ENCODE data around the gene FRAS1.
"Not testable (repeated sequence)": the region's sequence is repeated elsewhere in the genome, so short reads cannot be mapped to it uniquely, and the experiment has no call there.

The FRAS1 gene

DNA sequence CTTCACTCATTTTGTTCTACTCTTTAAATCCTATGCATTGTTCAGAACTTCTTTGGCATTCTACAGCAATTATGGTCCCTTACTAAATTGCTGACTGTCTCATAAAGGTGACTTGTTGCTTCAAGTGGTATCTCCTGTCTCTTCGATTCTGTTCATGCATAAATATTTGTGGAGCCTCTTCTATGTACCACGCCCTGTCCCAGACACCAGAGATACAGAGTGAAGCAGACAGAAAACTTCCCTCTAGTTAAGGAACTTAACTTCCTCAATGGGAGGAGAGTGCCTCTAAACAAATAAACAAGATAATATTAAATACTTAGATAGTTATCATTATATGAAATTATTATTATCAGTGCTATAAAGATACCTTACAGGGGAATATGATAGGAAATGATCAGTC is 235.7 kb downstream of the FRAS1 start:
- no peak for DNase-seq

DNA sequence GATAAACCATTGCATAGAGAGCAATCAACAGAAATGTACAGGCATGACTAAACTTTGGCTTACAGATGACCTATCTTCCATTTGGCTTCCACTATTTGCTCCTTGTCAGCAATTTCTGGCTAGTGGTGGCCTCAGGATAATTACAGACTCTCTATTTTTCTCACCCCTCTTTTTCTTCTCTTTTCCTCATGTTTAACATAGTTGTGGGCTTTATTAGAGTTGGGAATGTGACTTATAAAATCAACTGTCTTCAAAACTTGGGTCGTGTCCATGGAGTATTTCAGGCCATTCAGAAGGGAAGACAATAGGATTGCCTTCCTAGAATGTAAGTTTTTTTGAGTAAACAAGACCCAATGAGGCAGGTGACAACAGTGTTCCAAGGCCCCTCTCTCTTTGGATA is 236.2 kb downstream of the FRAS1 start:
- DNase-seq, result no peak

DNA sequence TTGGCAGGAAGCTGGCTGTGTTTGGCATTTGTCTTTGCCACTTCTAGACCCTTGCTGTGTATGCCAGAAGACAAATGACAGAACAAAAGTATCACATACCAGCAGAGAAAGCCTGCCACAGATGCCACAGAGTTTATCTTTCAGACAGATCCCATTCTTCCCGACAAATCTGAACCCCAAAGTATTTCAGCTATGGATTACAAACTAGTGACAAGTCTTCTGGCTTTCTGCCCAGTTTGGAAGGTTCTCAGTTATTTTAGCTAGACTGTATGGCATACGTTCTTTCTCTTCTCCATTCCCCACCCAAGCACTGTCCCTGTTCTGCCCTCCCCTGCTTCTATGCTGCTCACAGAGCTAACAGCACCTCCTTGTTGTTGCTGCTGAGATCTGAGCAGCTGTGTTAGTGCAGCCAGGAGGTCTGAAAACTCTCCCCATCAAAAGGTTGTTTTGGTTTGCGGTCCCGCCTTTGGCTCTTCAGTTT is 236.7 kb downstream of the FRAS1 start:
- no peak for DNase-seq

DNA sequence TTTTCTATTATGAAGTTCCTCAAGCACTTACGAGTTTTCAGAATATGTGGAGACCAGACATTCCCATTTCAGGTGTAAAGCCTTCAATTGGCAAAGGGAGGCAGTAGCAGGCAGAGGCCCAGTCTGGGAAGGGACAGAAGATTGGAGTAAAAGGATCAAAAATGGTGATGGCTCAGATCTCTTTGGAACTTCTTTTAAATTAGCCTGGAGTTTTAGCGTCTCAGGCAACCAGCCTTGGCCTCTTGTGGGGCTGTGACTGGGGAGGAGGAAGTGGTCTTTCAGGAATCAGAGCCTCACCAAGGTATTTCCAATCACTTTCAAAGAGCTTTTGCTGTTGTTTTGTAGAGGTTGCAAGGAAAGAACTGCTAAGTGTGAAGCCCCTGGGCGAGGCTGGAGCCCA is 239.1 kb downstream of the FRAS1 start:
- no peak for DNase-seq

DNA sequence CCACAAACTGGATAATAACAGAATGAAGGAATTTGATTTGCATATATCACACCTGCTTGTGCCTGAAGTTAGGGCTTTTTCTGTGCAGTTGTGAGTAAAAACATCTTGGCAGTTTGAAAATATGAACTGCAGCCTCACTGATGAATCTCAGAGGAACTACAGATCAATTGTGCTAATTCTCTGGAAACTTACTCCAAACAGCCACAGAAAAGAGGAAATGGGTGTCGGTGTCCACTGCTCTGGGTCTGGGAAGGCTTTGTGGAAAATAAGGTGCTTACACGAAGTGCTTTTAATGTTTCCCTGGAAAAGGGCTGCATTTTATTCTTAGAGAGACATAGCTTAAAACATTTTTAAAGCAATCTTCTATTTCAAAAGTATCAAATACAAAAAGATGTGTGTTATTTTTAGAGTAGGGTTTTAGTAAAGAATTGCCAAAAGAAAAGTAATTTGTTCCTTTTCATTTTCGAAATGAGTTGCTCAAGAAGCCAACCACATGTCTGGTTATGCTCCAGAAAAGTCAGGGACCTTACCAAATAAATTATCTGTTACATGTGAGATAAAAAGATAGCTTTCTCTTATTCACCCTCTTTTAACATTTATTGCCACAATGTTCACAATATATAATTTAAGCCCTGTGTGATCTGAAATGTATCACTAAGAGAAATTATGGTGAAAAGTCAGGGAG is 240.1 kb downstream of the FRAS1 start:
- DNase-seq, result no peak

DNA sequence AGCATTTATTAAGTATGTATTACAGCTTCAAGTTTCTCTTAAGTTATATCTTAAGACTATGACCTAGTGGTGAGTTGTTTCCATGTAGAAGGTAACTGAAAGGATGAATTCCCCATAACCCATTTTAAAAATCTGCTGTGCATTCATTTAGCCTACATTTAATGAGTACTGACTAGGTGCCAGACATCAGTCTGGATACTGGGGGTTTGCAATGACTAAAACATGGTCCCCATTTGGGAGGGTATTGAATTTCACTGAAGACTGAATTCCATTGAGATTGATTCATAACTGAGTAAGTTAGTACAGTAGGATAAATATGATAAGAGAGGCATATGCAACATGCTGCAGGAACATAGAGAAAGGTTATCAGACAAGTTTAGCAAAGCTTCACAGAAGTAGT is 241.5 kb downstream of the FRAS1 start:
- DNase-seq, result no peak

DNA sequence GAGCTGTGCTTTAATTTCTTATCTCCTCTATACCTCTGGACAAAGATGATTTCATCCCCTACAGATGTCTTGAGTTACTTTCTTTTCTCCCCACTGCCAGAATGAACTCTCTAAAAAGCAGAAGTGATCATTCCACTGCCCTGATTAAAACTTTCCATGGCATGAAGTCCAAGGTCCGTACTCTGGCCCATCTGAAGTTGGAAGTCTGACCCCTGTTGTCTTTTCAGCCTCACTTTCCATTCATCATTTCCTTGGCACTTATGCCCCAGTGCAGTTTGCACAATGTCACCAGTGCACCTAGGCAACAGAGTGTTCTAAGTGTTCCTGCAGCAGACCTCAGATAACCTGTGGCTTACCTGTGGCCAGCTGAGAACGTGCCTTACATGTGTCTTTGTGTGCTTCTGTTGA is 242.4 kb downstream of the FRAS1 start:
- DNase-seq, result no peak

DNA sequence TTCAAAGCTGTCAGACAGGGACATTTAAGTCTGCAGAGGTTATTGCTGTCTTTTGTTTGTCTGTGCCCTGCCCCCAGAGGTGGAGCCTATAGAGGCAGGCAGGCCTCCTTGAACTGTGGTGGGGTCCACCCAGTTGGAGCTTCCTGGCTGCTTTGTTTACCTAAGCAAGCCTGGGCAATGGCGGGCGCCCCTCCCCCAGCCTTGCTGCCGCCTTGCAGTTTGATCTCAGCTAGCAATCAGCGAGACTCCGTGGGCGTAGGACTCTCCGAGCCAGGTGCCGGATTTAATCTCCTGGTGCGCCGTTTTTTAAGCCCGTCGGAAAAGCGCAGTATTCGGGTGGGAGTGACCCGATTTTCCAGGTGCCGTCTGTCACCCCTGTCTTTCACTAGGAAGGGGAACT is 250.1 kb downstream of the FRAS1 start:
- DNase-seq, result not testable (repeated sequence)

DNA sequence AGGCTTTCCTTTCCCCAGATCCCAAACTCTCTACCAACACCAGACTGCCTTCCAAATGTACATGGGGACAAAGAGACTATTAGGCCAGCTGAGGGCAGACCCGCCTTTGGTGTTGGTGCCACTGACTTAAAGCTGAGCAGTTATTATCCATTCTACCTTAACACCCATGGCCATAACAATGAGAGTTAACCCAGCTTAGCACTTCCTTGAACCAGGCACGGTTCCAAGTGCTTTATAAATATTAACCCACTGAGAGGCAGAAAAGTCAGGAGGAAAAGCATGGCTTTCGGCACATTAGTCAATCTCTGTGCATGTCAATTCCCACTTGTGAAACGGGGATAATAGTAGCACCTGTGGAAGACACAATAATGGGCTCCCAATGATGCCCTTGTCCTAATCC is 251.4 kb downstream of the FRAS1 start:
- DNase-seq, result no peak

DNA sequence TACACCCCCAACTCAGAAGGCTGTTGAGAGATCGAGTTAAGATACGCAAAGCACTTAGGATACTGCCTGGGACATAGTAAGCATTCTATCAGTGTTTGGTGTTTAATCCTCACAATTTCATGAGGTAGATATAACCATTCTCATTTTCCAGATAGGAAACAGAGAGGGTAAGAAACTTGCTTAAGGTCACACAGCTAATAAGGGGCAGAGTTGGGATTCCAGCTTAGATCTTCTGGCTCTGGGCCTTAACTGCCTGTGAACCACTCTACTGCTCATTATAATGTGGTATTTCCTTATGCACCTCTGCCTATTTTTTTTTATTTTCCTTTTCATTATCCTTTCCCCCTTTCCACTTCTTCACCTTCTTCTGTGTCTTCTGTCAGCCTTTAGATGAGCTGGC is 252.2 kb downstream of the FRAS1 start:
- no peak for DNase-seq

DNA sequence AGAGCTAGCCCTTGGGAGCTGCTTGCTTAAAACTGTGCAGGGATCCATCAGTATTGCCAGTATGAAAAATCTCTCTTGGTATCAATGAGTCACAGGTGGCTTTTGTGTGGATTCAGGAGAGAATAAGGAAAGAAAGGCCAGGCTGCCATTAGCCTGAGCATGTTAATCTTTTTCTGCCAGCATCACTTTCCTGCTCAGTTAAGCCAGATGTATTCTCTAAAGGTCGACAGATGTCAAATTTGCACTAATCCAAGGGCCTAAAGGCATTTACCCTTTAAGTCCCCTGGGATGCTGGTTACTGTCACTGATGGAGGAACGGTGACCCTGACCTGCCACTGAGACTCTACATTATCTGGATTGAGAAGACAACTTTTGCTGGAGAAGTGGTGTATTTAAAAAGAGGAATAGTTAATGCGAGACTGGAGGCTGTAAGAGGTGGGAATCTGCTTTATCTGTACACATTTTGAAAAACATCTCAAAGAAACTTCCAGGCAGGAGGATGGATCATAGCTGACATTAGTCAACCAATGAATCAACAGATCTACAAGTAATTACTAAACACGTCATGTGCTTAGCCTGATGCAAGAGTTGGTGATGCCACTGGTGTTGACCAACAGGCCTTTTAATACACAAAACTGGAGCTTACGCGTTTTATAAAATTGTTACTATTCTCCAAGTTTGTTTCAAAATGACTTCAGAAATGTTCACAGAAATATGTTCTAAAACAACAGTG is 253.1 kb downstream of the FRAS1 start:
- DNase-seq, result no peak

DNA sequence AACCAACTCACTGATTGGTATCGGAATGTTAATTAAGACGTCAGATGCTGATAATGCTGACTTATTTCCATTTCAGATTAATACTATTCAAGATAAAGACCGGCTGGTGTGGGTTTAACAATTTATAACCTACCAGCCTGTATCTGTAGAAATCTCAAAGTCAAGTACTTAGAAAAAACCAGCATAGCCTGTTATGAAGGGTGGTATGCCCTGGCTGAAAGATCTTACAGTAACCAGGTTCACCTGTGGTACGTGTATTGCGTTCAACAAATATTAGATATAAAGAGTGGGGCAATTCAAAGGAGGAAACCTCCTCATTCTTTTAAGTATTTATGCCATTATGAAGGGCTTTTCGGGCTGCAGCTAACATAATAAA is 253.6 kb downstream of the FRAS1 start:
- no peak for DNase-seq

DNA sequence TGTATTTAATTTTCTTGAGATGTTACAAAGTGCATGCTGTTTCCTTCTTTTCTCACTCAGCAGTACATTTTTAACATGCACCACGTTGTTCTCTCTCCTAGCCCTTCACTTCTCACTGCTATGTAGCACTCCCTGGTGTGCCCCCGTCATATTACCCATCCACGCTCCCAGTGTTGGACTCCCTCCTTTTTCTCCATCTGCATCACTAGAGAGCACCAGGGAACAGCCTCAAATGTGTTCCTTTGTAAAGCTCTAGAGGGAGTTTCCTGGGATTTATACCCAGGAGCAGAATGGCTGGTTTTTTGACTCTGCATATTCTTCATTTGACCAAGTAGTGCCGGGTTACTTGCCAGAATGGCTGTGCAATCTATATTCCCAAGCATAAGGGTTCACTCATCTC is 254.2 kb downstream of the FRAS1 start:
- no peak for DNase-seq

DNA sequence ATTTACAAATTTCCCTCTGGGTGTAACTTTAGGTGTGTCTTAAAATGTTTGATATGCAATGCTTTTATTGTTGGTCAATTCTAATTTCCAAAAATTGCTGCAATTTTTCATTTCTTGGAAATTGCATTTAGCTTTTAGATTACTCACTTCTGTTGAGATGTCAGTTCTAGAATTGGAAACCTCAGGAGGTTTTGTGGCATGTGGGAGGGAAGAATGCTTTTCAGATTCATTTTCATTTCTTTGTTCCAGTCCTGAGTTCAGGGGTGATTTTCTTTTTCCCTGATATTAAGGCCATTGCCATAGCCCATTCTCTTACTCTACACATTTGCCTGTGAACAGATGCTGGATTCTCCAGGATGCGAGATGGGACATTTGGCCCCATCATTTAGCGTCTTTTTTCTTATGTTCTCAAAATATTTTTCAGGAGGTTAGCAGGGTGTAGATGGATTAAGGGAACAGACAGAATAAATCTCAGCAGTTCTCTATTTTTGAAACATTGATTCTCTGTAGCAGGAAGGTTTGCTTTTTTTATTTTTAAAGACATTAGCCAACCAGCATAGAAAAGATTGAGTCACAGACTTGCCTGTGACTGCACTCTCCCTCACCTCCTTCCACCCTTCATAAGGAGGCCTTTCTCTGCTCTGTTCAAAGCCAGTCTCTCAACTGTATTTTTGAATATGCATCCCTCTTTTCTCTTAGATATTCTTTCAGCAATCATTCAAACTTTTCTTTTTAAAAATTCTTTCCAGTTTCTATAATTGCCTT is 256.0 kb downstream of the FRAS1 start:
- DNase-seq, result no peak

DNA sequence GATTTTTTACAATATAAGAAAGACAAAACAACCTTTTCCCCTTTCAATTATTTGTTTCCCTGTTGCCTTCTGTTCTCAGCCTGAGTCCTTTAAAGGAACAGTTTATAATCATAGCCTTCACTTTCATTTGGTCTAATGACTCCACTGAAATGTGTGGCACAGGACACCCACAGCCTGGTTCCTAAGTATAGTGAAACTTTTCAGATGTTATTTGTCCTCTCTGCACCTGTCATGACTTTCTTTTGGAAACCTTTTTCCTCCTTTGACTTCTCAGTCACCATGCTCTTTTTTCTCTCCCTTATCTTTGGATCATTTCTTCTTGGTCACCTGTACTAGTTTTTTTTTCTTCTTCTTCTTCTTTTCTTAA is 256.6 kb downstream of the FRAS1 start:
- no peak for DNase-seq

DNA sequence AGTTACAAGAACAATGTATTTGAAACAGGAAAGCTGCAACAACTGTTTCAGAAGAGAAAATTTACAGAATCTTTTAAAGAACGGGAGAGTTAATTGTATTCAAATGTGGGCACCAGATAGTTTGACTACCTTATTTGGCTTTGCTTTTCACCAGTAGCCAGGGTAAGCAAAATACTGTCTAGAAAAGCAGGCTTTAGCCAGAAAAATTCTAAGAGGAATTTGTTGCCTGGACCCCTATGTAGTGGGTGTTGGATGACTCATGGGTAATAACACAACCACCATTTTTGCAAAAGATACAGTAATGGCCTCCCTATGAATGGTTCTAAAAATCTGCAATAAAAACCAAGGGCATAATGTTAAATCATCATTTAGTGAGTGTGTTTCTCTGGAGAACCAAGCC is 261.0 kb downstream of the FRAS1 start:
- no peak for DNase-seq

DNA sequence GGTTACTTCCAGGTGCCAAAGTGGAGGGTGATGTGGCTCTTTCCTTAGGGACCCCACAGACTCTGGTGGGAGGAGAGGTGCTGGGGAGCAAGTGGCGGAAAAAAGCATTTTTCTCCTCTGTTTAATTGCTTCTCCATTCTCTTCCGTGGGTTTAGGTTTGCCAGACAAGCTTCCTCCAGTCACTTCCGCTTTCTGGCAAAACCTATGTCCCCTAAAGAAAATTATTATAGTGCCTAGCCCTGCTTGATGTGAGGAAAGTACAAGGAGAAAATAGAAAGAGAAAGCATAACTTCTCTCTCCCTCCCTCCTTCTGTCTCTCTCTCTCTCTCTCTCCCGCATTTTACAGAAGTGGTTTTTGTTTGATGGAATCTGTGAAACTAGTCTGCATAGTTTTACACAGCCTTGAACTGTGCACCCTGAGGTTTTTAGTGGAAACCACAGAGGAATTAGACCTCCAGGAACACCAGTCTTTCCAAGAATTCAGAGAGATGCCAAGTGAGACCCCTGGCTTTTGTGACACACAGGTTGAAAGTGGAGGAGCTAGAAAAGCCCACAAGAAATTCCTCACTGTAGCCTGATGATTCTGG is 263.3 kb downstream of the FRAS1 start:
- DNase-seq, result no peak

DNA sequence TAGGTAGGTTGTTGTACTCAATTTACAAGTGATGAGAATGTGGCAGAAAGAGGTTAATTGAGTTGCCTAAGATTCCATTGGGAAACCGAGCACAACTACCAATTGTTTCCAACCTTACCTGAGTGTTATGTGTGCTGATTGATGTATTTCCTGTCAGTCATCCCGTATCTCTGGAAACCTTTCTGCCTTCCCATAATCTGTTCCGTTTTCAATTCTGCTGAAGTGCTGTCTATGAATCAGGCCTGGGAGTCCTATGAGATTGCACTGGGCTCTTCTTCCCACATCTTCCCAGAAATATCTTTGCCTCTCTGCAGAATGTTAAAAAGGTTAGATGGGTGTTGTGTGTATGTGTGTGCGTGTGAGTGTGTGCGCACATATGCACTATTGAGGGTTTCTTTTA is 264.9 kb downstream of the FRAS1 start:
- no peak for DNase-seq

DNA sequence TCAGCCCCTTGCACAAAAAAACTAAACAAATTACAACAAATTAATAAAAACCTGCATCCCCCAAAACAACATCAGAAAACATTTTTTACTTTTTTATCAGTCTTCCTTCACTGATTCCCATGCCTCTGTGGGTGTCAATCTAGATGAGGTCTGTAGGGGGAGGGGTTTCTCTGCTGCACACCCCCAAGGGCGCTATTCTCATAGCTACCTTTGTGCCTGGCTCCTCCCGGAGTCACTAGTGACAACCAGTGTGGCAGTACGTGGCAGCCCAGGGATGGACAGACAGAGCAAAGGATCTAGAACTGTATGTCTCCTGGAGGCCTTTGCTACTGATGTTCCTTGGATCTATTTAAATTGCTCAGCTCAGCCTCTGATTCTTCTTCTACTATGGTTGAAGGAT is 266.3 kb downstream of the FRAS1 start:
- no peak for DNase-seq

DNA sequence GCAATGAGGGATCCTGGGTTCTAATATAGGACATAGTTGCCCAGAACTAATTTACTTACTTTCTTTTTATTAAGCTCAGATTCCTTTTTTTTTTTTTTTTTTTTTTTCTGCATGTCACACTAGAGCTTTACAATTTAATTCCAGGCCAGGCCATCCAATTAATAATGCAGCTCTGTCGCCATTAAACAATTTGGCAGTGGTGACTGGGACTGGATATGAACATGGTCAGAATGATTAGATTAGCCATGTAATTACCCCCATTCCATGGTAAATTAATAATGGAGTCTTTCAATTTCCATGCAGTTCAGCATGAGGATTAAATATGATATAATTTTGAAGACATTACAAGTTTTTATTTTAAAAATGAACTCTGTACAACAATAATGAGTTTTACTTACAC is 267.5 kb downstream of the FRAS1 start:
- no peak for DNase-seq

DNA sequence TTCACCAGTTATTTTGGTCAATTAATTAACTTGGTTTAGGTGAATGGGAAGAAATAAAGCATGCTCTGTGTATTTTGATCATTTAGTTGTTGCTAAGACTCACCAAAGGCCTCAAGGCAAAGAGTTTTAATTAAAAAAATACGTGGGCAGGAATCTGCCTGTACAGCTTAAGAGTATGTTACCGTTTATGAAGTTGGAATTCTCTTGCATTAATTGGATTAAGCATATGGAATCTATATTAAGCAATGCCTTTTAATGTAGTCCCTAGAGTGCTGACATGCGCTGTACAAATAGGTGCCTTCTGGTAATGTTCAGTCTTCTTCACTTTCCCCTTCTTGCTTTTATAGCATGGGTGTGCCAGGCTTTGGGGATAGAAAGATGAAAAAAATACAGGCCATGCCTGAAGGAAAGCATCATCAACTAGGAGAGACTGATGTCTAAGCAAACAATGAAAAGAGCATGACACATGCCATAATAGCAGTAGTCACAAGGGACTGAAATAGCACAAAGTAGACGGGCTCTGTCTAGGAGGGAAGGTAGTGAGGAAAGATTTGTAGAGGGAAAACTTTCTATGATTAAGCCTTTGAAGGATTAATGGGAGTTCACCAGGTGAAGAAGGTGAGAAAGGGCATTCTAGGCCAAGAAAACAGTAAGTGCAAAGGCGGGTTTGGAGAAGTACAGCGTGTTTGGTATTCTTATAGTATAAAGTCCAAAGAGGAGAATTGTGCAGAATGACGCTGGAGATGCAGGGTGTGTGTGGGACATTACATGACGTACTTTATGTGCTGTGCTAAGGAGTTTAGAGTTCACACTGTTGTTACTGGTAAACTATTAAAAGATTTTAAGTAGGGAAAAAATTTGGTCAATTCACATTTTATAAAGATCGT is 268.4 kb downstream of the FRAS1 start:
- no peak for DNase-seq

DNA sequence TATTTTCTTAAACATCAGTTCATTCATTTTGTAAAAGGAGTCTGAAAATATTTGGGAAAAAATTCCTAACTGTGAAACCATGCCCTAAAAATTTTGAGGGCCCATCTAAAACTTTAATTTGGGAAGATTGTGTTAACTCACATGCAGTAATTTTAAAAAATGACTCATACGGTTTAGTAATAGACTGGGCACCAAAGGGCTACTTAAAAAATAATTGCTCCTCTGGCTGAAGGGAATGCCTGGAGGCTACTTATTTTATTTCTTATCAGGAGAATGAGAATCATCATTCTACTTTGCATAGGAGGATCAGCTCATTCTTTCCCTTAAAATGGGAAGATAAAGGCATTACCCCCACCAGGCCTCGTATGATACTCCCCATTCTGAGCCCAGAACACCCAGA is 271.5 kb downstream of the FRAS1 start:
- not testable (repeated sequence) for DNase-seq

DNA sequence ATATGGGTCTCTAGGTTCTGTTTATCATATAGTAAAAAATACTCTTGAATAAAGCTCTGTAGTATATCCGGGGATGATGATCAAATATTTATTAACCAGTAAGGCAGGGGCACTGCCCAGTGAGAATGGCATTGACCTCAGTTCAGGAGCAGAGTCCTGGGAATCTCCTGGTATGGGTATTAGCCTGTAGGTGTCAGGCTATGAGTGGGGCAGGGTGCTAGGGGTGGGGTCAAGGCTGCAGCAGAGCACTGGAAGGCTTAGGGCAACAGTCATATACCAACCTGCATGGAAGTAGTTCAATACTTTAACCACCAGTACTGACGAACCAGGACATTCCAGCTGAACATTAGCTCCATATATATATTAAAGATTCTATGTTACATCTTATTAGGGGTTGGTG is 274.1 kb downstream of the FRAS1 start:
- DNase-seq, result no peak
